HEK293 (cell line): Measurements from ENCODE around the gene MRPL45.

Source experiments
- CTCF ChIP-seq: fragments of 450-650 bp; formaldehyde crosslinking; IDR thresholded peaks from 2 replicates; pipeline ENCODE4 v1.5.1; 2016; ENCODE audit warnings: missing biosample characterization, missing genetic modification characterization
- SP2 ChIP-seq: fragments of 450-650 bp; formaldehyde crosslinking; IDR thresholded peaks from 2 replicates; pipeline ENCODE4 v1.5.1; 2016; ENCODE audit warnings: missing biosample characterization, missing genetic modification characterization
- ZBTB1 ChIP-seq: fragments of 450-650 bp; formaldehyde crosslinking; IDR thresholded peaks from 2 replicates; pipeline ENCODE4 v1.5.1; 2016; ENCODE audit warnings: missing biosample characterization, missing genetic modification characterization
- ZBTB11 ChIP-seq: fragments of 450-650 bp; formaldehyde crosslinking; conservative IDR thresholded peaks from 2 replicates; pipeline ENCODE4 v1.5.1; 2016; ENCODE audit warnings: low read depth, missing biosample characterization, missing genetic modification characterization
- ZBTB44 ChIP-seq: fragments of 450-650 bp; IDR thresholded peaks from 2 replicates; pipeline ENCODE4 v1.5.1; 2018; ENCODE audit warnings: missing biosample characterization, mild to moderate bottlenecking, missing genetic modification characterization
- ZBTB7A ChIP-seq: fragments of 450-650 bp; formaldehyde crosslinking; IDR thresholded peaks from 2 replicates; pipeline ENCODE4 v1.5.1; 2016; ENCODE audit warnings: low read depth, missing biosample characterization, missing genetic modification characterization
- ZNF274 ChIP-seq, 2 experiments: fragments of 200-500 bp in 1 of 2; fragments of 450-650 bp in 1 of 2; sonication (Bioruptor generic) in 1 of 2; formaldehyde crosslinking in 1 of 2; IDR thresholded peaks; 2 replicates each; pipeline versions ENCODE4 v1.5.1 to v1.6.1; 2014 to 2016; ENCODE audit warnings: borderline replicate concordance in 1 of 2, inconsistent platforms in 1 of 2, low read length in 1 of 2, missing biosample characterization in 1 of 2, missing genetic modification characterization in 1 of 2
- ZNF501 ChIP-seq: fragments of 450-650 bp; formaldehyde crosslinking; IDR thresholded peaks from 2 replicates; pipeline ENCODE4 v1.5.1; 2016; ENCODE audit warnings: missing biosample characterization, missing genetic modification characterization
- ZNF639 ChIP-seq: fragments of 450-650 bp; formaldehyde crosslinking; IDR thresholded peaks from 2 replicates; pipeline ENCODE4 v1.5.1; 2016; ENCODE audit warnings: missing biosample characterization, missing genetic modification characterization
- ZNF707 ChIP-seq: fragments of 450-650 bp; formaldehyde crosslinking; IDR thresholded peaks from 2 replicates; pipeline ENCODE4 v1.5.1; 2016; ENCODE audit warnings: missing biosample characterization, missing genetic modification characterization

GRCh38 chr17:38322156-38322779 lies 25.3 kb downstream of the MRPL45 start:
- TF ChIP-seq CTCF (tag by site-specific recombination): no peak
- no peak for TF ChIP-seq ZNF274 (IDR thresholded peaks at IDR 0.05; ENCODE audit: low read length)
- TF ChIP-seq ZNF274 (tag by site-specific recombination; IDR thresholded peaks at IDR 0.05; ENCODE audit: borderline replicate concordance): no peak
- TF ChIP-seq ZBTB11 (tag by site-specific recombination): no peak
- TF ChIP-seq ZNF501: no peak
- no peak for TF ChIP-seq SP2 (tag by site-specific recombination)
- TF ChIP-seq ZBTB1 (tag by site-specific recombination): no peak
- TF ChIP-seq ZBTB7A (tag by site-specific recombination): no peak
- no peak for TF ChIP-seq ZBTB44 (tag by site-specific recombination)
- no peak for TF ChIP-seq ZNF707 (tag by site-specific recombination)
- TF ChIP-seq ZNF639 (tag by site-specific recombination): no peak
